MCF 10A (cell line): ENCODE measurements around the gene ACTN1. TPM values are rescaled to one million over a fixed set of nuclear protein-coding genes. Genes with fewer than 3 reads are reported as not detected.

Source experiments
- BruUV-seq: library from RNA; stranded (reverse); fragments of 400-500 nt; replicated peaks from 2 replicates; lab custom pipeline; 2021; lab: Mats Ljungman, UMichigan
- CTCF ChIA-PET: fragments of 300-600 bp; sonication (Branson Sonifier 250); formaldehyde crosslinking; extraction: SDS; loops from one replicate; lab custom pipeline; 2021; ENCODE audit warnings: antibody characterized with exemption, inconsistent platforms; lab: Yijun Ruan, JAX
- POLR2A ChIA-PET: fragments of 300-600, 350-650 bp; sonication (Branson Sonifier 250); formaldehyde crosslinking; extraction: SDS; loops from one replicate; lab custom pipeline; 2020; ENCODE audit warnings: antibody characterized with exemption, inconsistent platforms; lab: Yijun Ruan, JAX
- DNase-seq: peaks from one replicate; pipeline ENCODE4 v3.0.0-alpha.2; 2018; ENCODE audit not compliant: unreplicated experiment
- H3K27ac Mint-ChIP-seq: one replicate; pipeline ENCODE4 v1.8.0; 2022; ENCODE audit warnings: mild to moderate bottlenecking, low read depth, mixed read lengths; ENCODE audit not compliant: unreplicated experiment
- H3K27me3 Mint-ChIP-seq: one replicate; pipeline ENCODE4 v1.8.0; 2022; ENCODE audit warnings: mixed read lengths; ENCODE audit not compliant: insufficient read depth, unreplicated experiment
- H3K36me3 Mint-ChIP-seq: one replicate; pipeline ENCODE4 v1.8.0; 2022; ENCODE audit warnings: mild to moderate bottlenecking, moderate library complexity, mixed read lengths; ENCODE audit not compliant: insufficient read depth, unreplicated experiment
- H3K4me1 Mint-ChIP-seq: one replicate; pipeline ENCODE4 v1.8.0; 2022; ENCODE audit warnings: mixed read lengths; ENCODE audit not compliant: insufficient read depth, unreplicated experiment
- H3K4me3 Mint-ChIP-seq: one replicate; pipeline ENCODE4 v1.8.0; 2022; ENCODE audit warnings: mild to moderate bottlenecking, moderate library complexity, mixed read lengths; ENCODE audit not compliant: unreplicated experiment
- H3K9me3 Mint-ChIP-seq: one replicate; pipeline ENCODE4 v1.8.0; 2022; ENCODE audit warnings: mixed read lengths; ENCODE audit not compliant: unreplicated experiment
- intact Hi-C: fragments of 100-400 bp; cut with micrococcal nuclease; formaldehyde crosslinking; loops from 2 replicates; pipeline ENCODE4 v1.14.1; 2022
- total RNA-seq: library from RNA; stranded (reverse); gene quantifications from 2 replicates; pipeline ENCODE4 v1.2.3, GENCODE V29; 2022
- TF ChIP-seq, protein P1 (sequence below): fragments of 200-600 bp; IDR thresholded peaks from one replicate; pipeline ENCODE4 v1.8.0; 2022; ENCODE audit warnings: antibody characterized with exemption, mild to moderate bottlenecking; ENCODE audit not compliant: unreplicated experiment

Gene ACTN1
- total RNA-seq, 1 experiment from 2014 or later: 312 TPM

DNA sequence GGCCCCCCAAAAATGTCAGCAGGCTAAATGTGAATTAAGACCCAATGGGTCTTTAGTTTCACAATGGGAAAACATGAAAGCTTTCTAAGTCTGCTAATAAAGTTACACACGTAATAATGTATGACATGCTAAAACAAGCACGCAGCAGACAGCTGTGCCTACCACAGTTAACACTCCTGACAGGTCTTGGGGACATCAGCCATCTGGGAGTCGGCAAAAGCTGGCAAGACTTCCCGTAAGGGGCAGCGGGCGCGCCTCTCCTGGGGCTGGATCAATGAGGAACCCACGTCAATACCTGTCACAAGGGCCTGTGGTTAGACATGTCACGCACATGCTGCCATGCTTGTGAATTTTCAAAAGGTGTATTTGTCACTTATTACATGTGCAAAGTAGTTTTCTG, 45.0 kb downstream of the ACTN1 start:
- ChIA-PET POLR2A (no interaction called here), CTCF (interaction anchor here (0.9 to 1.4 kb wide), 3 partner anchors 23 to 68 kb away, joined by 3 read pairs; no protein-coding TSS in a partner anchor)
- TF ChIP-seq, protein P1, sequence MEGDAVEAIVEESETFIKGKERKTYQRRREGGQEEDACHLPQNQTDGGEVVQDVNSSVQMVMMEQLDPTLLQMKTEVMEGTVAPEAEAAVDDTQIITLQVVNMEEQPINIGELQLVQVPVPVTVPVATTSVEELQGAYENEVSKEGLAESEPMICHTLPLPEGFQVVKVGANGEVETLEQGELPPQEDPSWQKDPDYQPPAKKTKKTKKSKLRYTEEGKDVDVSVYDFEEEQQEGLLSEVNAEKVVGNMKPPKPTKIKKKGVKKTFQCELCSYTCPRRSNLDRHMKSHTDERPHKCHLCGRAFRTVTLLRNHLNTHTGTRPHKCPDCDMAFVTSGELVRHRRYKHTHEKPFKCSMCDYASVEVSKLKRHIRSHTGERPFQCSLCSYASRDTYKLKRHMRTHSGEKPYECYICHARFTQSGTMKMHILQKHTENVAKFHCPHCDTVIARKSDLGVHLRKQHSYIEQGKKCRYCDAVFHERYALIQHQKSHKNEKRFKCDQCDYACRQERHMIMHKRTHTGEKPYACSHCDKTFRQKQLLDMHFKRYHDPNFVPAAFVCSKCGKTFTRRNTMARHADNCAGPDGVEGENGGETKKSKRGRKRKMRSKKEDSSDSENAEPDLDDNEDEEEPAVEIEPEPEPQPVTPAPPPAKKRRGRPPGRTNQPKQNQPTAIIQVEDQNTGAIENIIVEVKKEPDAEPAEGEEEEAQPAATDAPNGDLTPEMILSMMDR: no peak
- H3K4me3 Mint-ChIP-seq: no peak overlapping the region
- intact Hi-C loops: no loop called here
- no peak overlapping the region for H3K27ac Mint-ChIP-seq
- BruUV-seq: no TSS peak
- H3K36me3 Mint-ChIP-seq: peaks cover 17% of the 10 kb centered on the region
- DNase-seq: no peak
- H3K9me3 Mint-ChIP-seq: no peaks in the 10 kb centered on the region
- H3K27me3 Mint-ChIP-seq: no peaks in the 10 kb centered on the region
- H3K4me1 Mint-ChIP-seq: peaks cover 31% of the 10 kb centered on the region

DNA sequence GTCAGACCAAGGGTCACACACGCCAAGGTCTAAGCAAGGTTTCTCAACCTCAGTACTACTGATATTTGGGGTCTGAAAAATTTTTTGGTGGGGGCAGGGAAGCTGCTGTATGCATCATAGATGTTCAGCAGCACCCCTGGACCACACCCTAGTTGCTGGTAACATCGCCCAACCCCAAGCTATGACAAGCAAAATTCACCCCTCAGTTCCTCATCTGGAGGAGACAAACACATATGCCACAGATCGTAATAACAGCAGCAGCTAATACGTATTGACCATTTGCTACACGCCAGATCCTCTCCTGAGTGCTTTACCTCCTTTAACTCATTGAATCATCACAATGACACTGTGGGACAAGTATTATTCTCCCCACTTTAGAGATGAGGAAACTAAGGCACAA, 46.4 kb downstream of the ACTN1 start:
- intact Hi-C loops: no loop called here
- CTCF ChIA-PET: interaction anchor here (1.3 kb wide), 1 partner anchor 35 kb away, joined by 3 read pairs; no protein-coding TSS in a partner anchor
- peak overlapping the region; percentile 46 for H3K27ac Mint-ChIP-seq
- no peaks in the 10 kb centered on the region for H3K27me3 Mint-ChIP-seq
- no peaks in the 10 kb centered on the region for H3K9me3 Mint-ChIP-seq
- TF ChIP-seq, protein P1: no peak
- no peak overlapping the region for H3K4me3 Mint-ChIP-seq
- POLR2A ChIA-PET: no interaction called here
- peaks cover 20% of the 10 kb centered on the region for H3K4me1 Mint-ChIP-seq
- peaks cover 29% of the 10 kb centered on the region for H3K36me3 Mint-ChIP-seq
- no TSS peak for BruUV-seq
- no peak for DNase-seq

- Mint-ChIP-seq H3K36me3 (peaks cover 29% of the 10 kb centered on the region), H3K4me3 (no peak overlapping the region), H3K27me3 (no peaks in the 10 kb centered on the region), H3K4me1 (peaks cover 17% of the 10 kb centered on the region), H3K9me3 (no peaks in the 10 kb centered on the region), H3K27ac (peak overlapping the region; percentile 46)
- CTCF ChIA-PET: interaction anchor here (0.7 to 1.9 kb wide), 3 partner anchors 8 to 36 kb away, joined by 3 to 11 read pairs (median 3); no protein-coding TSS in a partner anchor
- POLR2A ChIA-PET: no interaction called here
- no TSS peak for BruUV-seq
- TF ChIP-seq, protein P1: no peak
- DNase-seq: no peak
- intact Hi-C loops: no loop called here
Observed at GRCh38 chr14:68932231-68932630, 46.9 kb downstream of the ACTN1 start.

- intact Hi-C loops: no loop called here
- no peak for DNase-seq
- Mint-ChIP-seq H3K9me3 (no peaks in the 10 kb centered on the region), H3K27me3 (no peaks in the 10 kb centered on the region), H3K27ac (no peak overlapping the region), H3K4me1 (peaks cover 17% of the 10 kb centered on the region), H3K36me3 (peaks cover 29% of the 10 kb centered on the region), H3K4me3 (no peak overlapping the region)
- POLR2A ChIA-PET: no interaction called here
- TF ChIP-seq, protein P1: no peak
- BruUV-seq: no TSS peak
- CTCF ChIA-PET: interaction anchor here (0.6 to 1.9 kb wide), 4 partner anchors 9 to 168 kb away, joined by 3 to 11 read pairs (median 4); no protein-coding TSS in a partner anchor
Observed at GRCh38 chr14:68931474-68932051, 47.5 kb downstream of the ACTN1 start.
